WI38 (cell line): ENCODE measurements around the gene PXN.
A peak's percentile ranks its signal among the peaks of the same experiment; 100 is the strongest.

Experiments used
- H3K4me3 ChIP-seq: 2 replicates; pipeline ENCODE4 v1.5.1; 2011; ENCODE audit warnings: low read depth, mild to moderate bottlenecking, control low read depth, low read length
- TF ChIP-seq, protein P1 (sequence below): IDR thresholded peaks from 2 replicates; pipeline ENCODE4 v1.5.1; 2012; ENCODE audit warnings: low read depth, mild to moderate bottlenecking, control low read depth, low read length

PXN gene

DNA sequence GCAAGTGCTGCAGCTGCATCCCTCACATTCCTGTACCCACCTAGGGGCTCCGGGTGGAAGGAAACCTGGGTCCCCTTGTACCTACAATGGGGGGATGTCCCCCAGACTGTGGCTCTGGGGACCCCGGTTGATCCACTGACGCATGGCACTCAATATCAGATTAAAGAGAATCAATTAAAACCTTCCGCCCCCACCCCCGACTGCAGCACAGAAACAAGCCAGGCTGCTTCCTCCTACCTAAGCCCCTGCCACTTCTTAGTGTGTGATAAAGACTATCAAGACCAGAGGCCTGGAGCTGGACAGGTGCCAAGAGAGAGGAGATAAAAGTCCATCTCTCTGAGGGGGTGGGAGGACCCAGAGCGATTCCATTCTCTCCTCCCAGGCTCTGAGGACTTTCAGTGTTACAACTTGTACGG is 36.5 kb downstream of the PXN start:
- no peak overlapping the region; the same call in 1 of the 2 replicates for H3K4me3 ChIP-seq
- TF ChIP-seq, protein P1, sequence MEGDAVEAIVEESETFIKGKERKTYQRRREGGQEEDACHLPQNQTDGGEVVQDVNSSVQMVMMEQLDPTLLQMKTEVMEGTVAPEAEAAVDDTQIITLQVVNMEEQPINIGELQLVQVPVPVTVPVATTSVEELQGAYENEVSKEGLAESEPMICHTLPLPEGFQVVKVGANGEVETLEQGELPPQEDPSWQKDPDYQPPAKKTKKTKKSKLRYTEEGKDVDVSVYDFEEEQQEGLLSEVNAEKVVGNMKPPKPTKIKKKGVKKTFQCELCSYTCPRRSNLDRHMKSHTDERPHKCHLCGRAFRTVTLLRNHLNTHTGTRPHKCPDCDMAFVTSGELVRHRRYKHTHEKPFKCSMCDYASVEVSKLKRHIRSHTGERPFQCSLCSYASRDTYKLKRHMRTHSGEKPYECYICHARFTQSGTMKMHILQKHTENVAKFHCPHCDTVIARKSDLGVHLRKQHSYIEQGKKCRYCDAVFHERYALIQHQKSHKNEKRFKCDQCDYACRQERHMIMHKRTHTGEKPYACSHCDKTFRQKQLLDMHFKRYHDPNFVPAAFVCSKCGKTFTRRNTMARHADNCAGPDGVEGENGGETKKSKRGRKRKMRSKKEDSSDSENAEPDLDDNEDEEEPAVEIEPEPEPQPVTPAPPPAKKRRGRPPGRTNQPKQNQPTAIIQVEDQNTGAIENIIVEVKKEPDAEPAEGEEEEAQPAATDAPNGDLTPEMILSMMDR = no peak

DNA sequence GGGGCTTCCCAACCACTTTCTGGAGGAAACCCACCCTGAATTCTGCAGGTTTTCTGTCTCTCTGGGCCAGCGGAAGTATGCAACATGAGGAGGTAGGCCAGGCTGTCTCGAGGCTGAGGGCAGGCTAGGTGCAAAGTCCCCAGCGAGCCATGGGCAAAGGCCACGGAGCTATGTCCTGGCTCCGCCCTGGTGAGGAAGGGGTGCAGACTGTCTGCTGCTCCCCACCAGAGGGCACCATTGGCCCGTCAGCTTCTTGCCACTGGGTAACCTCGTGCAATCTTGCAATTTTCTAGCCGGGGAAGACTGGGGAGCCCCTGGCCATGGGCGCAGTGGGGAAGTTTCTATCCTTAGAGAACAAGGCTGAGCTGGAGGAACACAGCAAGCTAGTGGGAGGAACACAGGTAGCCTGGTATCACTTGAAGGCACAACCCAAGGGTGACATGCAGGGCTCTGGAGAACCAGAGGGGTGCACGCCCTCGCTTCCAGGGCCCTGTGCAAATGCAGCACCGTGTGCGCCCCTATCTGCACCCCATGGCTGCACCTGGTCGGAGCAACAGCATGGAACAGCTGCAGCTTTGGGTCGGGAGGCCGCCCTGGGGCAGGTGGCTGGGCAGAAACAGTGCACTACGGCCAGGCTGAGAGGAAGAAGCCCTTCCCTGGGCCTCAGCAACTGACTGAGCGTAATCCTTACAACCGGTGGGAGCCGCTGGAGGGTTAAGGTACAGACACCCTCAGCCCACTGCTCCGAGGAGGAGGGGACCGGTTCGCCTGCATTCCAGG is 37.0 kb downstream of the PXN start:
- no peak overlapping the region; the same call in 1 of the 2 replicates for H3K4me3 ChIP-seq
- TF ChIP-seq, protein P1 = peak; percentile 89

DNA sequence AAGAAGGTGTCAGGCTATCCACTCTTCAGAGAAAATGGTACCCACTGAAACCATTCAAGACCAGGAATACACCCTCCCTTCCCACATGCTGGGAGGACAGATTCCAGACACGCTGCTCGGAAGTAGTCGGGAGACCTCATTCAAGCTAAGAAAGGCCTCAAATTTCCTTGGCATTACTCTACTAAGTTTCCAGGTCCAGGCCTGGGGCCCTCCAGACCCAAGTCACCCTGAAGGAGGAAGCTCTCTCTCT is 37.6 kb downstream of the PXN start:
- H3K4me3 ChIP-seq = no peak overlapping the region
- TF ChIP-seq, protein P1 = no peak

DNA sequence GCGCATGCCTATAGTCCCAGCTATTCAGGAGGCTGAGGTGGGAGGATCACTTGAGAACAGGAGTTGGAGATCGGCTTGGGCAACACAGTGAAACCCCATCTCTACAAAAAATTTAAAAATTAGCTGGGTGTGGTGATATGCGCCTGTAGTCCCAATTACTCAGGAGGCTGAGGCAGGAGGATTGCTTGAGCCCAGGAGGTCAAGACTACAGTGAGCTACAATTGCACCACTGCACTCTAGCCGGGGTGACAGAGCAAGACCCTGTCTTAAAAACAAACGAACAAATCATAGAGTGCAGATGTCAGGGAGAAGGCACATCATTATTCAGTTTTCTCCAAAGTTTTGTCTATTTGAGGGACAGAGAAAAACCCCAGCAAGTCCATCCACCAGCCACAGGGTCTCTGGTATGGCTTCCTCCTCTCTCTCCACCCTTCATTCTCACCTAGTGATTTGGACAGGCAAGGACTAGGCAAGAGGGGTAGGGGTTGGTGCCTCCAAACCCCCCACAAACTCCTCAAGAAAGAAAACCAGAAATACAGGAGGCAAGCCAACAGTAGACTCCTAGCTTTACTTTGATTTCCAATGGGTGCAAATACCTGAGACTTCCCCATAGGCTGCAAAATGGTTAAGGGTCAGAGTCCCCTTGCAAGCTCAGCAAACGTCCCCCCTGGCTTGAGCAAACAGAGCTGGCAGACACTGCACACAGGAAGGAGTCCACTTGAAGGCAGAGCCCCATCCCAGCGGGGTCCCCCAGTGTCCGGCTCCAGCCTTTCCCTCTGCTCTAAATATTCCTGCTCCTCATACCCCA is 38.1 kb downstream of the PXN start:
- no peak overlapping the region for H3K4me3 ChIP-seq
- TF ChIP-seq, protein P1 = no peak

DNA sequence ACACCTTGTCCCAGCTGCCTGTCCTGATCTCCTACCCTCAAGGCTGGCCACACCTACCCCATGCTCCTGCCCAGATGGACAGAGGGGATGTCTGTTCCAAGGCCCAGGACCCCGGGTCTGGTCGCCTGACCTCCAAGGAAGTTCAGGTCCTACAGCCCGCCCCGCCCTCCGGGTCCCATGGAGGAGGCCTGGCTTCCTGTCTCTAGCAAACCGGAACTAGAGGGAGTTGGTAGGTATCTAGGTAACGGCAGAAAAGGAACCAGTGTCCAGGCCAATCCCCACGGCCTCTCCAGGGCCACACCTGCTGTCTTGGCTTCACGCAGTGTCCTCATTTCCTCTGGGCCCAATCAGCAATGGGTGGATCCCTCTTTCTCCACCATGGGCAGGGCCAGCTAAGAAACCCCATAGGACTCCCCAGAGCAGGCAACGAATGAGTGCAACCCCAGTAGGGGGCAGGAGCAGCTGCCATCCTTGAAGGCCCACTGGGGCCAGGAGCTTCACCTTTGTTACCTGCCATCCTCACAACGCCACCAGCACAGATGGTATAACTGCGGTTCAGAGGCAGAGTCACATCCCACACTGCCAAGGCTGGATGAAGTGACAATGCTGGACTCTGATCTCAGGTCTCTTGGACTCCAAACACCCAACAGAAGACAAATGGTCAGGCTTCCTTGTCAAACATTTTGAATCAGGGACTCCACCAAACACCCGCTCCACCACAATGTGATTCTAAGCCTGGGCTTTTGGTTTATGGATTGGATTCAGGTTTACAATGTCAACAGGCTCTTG is 39.5 kb downstream of the PXN start:
- no peak overlapping the region for H3K4me3 ChIP-seq
- TF ChIP-seq, protein P1 = no peak

DNA sequence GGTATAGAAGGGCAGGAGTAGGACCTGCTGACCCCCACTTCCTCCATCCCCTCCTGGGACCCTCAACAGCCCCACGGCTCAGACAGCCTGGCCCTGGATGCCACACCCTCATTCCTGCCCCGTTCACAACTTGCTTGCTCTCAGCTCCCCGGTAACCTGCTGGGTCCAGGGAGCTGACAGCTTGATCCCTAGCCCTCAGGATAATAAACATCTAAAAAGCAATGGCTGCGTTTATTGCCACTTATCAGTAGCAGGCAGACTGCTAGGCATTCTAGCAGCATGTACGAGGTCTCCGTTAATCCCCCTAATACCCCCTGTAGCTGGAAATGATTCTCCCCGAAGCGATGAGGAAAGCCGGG is 40.4 kb downstream of the PXN start:
- no peak overlapping the region for H3K4me3 ChIP-seq
- TF ChIP-seq, protein P1 = no peak
